GM23338 (cell line): ENCODE measurements around the gene THADA. TPM values are rescaled to one million over a fixed set of nuclear protein-coding genes. Genes with fewer than 3 reads are reported as not detected.
A peak's percentile ranks its signal among the peaks of the same experiment; 100 is the strongest.

Experiments used
- ATAC-seq: fragments of 200-7000 bp; cut with Tn5 transposase; 3 replicates; pipeline ENCODE4 v1.9.1; 2020
- DNase-seq: peaks from one replicate; pipeline ENCODE4 v3.0.0-alpha.2; 2015; ENCODE audit warnings: low spot score
- H2AFZ ChIP-seq: fragments of 200-600 bp; sonication (generic); 2 replicates; pipeline ENCODE4 v1.8.0; 2016; ENCODE audit warnings: antibody characterized with exemption, mild to moderate bottlenecking, moderate library complexity
- H3F3A ChIP-seq: fragments of 200-600 bp; sonication (generic); replicated peaks from 2 replicates; pipeline ENCODE4 v1.8.0; 2017; ENCODE audit warnings: antibody characterized with exemption, mixed run types, low read depth
- H3K27ac ChIP-seq: fragments of 200-600 bp; sonication (generic); 2 replicates; pipeline ENCODE4 v1.6.1; 2016; ENCODE audit warnings: low read depth
- H3K27me3 ChIP-seq: fragments of 200-600 bp; sonication (generic); 2 replicates; pipeline ENCODE4 v1.8.0; 2016; ENCODE audit warnings: mild to moderate bottlenecking, mixed run types, moderate library complexity; ENCODE audit not compliant: insufficient read depth
- H3K36me3 ChIP-seq: fragments of 200-600 bp; sonication (generic); 2 replicates; pipeline ENCODE4 v1.8.0; 2016; ENCODE audit warnings: mild to moderate bottlenecking; ENCODE audit not compliant: insufficient read depth
- H3K4me1 ChIP-seq: fragments of 200-600 bp; sonication (generic); 2 replicates; pipeline ENCODE4 v1.8.0; 2016; ENCODE audit warnings: mild to moderate bottlenecking, moderate library complexity; ENCODE audit not compliant: insufficient read depth
- H3K4me2 ChIP-seq: fragments of 200-600 bp; sonication (generic); 2 replicates; pipeline ENCODE4 v1.7.1; 2017; ENCODE audit warnings: mixed run types
- H3K4me3 ChIP-seq: fragments of 200-600 bp; sonication (generic); 2 replicates; pipeline ENCODE4 v1.6.1; 2016; ENCODE audit warnings: mixed run types
- H3K79me2 ChIP-seq: fragments of 200-600 bp; sonication (generic); replicated peaks from 2 replicates; pipeline ENCODE4 v1.8.0; 2017; ENCODE audit warnings: mild to moderate bottlenecking; ENCODE audit not compliant: insufficient read depth
- H3K9me2 ChIP-seq: fragments of 200-600 bp; sonication (generic); 2 replicates; pipeline ENCODE4 v1.8.0; 2017; ENCODE audit not compliant: insufficient read depth
- H4K20me1 ChIP-seq: fragments of 200-600 bp; sonication (generic); replicated peaks from 2 replicates; pipeline ENCODE4 v1.8.0; 2017; ENCODE audit warnings: mild to moderate bottlenecking; ENCODE audit not compliant: insufficient read depth
- H3K27ac Mint-ChIP-seq: 2 replicates; pipeline ENCODE4 v1.8.0; 2020; ENCODE audit warnings: inconsistent platforms, mild to moderate bottlenecking, moderate library complexity, mixed read lengths
- H3K27me3 Mint-ChIP-seq: 3 replicates; pipeline ENCODE4 v1.8.0; 2022; ENCODE audit warnings: low read depth, mild to moderate bottlenecking, moderate library complexity, mixed read lengths, inconsistent platforms; ENCODE audit not compliant: insufficient read depth, poor library complexity
- H3K36me3 Mint-ChIP-seq: 3 replicates; pipeline ENCODE4 v1.8.0; 2021; ENCODE audit warnings: low read depth, mild to moderate bottlenecking, inconsistent platforms, moderate library complexity, mixed read lengths
- H3K4me1 Mint-ChIP-seq: 3 replicates; pipeline ENCODE4 v1.8.0; 2020; ENCODE audit warnings: mild to moderate bottlenecking, inconsistent platforms, mixed read lengths
- H3K4me3 Mint-ChIP-seq: 3 replicates; pipeline ENCODE4 v1.8.0; 2021; ENCODE audit warnings: moderate library complexity, mild to moderate bottlenecking, inconsistent platforms, mixed read lengths
- H3K9me3 Mint-ChIP-seq: 3 replicates; pipeline ENCODE4 v1.8.0; 2020; ENCODE audit warnings: moderate library complexity, mild to moderate bottlenecking, inconsistent platforms, mixed read lengths
- CREB1 ChIP-seq: fragments of 250-450 bp; sonication (Bioruptor Pico); IDR thresholded peaks from 2 replicates; pipeline ENCODE4 v1.5.0; 2020; ENCODE audit warnings: low read depth, mild to moderate bottlenecking, moderate library complexity
- ETS1 ChIP-seq: IDR thresholded peaks from 2 replicates; pipeline ENCODE4 v1.6.1; 2016; ENCODE audit warnings: antibody characterized with exemption
- EZH2 ChIP-seq: fragments of 200-600 bp; sonication (generic); IDR thresholded peaks from one replicate; pipeline ENCODE4 v1.8.0; 2017; ENCODE audit warnings: antibody characterized with exemption, mild to moderate bottlenecking, low read depth; ENCODE audit not compliant: unreplicated experiment
- EZH2phosphoT487 ChIP-seq: fragments of 200-600 bp; sonication (generic); IDR thresholded peaks from one replicate; pipeline ENCODE4 v1.8.1; 2018; ENCODE audit warnings: antibody characterized with exemption; ENCODE audit not compliant: unreplicated experiment
- JUNB ChIP-seq: IDR thresholded peaks from one replicate; pipeline ENCODE4 v1.6.1; 2016; ENCODE audit warnings: antibody characterized with exemption; ENCODE audit not compliant: unreplicated experiment
- NANOG ChIP-seq: IDR thresholded peaks from 2 replicates; pipeline ENCODE4 v1.6.1; 2016; ENCODE audit warnings: antibody characterized with exemption, borderline replicate concordance
- POLR2AphosphoS5 ChIP-seq: IDR thresholded peaks from 2 replicates; pipeline ENCODE4 v1.6.1; 2016; ENCODE audit warnings: antibody characterized with exemption, low read depth
- STAT1 ChIP-seq: IDR thresholded peaks from one replicate; pipeline ENCODE4 v1.6.1; 2016; ENCODE audit warnings: antibody characterized with exemption; ENCODE audit not compliant: unreplicated experiment
- ZNF114 ChIP-seq: fragments of 250-450 bp; sonication (Bioruptor Pico); IDR thresholded peaks from 2 replicates; pipeline ENCODE4 v1.5.0; 2020; ENCODE audit warnings: mild to moderate bottlenecking, moderate library complexity
- ZNF331 ChIP-seq: fragments of 250-450 bp; sonication (Bioruptor Pico); IDR thresholded peaks from 2 replicates; pipeline ENCODE4 v1.5.0; 2020; ENCODE audit warnings: low read depth, mild to moderate bottlenecking, moderate library complexity
- long read RNA-seq: library from polyadenylated mRNA; unstranded; transcript quantifications from one replicate; pipeline ENCODE4 v2.0.0, GENCODE V29; 2020; ENCODE audit not compliant: unreplicated experiment
- polyA plus RNA-seq: library from polyadenylated mRNA; unstranded; fragments of >200 nt; fragmentation: Nextera tagmentation; extraction: Ambion mirVana; gene quantifications from 2 replicates; pipeline ENCODE4 v1.2.1, GENCODE V29; 2016
- total RNA-seq: library from RNA; depleted of rRNA; stranded (reverse); fragments of >200 nt; shearing (Covaris generic); gene quantifications from 2 replicates; pipeline ENCODE4 v1.2.3, GENCODE V29; 2014; rRNA removed
- TF ChIP-seq, protein P1 (sequence below): IDR thresholded peaks from one replicate; pipeline ENCODE4 v1.6.1; 2018; ENCODE audit warnings: antibody characterized with exemption; ENCODE audit not compliant: unreplicated experiment
- TF ChIP-seq, protein P2 (sequence below), 2 experiments: fragments of 200-600 bp in 1 of 2; sonication (generic) in 1 of 2; conservative IDR thresholded peaks; 2 replicates each; pipeline versions ENCODE4 v1.5.1 to v1.6.1; 2016 to 2017; ENCODE audit warnings: antibody characterized with exemption in 2 of 2, low read depth in 2 of 2, mild to moderate bottlenecking in 2 of 2, moderate library complexity in 1 of 2

Gene THADA, protein sequence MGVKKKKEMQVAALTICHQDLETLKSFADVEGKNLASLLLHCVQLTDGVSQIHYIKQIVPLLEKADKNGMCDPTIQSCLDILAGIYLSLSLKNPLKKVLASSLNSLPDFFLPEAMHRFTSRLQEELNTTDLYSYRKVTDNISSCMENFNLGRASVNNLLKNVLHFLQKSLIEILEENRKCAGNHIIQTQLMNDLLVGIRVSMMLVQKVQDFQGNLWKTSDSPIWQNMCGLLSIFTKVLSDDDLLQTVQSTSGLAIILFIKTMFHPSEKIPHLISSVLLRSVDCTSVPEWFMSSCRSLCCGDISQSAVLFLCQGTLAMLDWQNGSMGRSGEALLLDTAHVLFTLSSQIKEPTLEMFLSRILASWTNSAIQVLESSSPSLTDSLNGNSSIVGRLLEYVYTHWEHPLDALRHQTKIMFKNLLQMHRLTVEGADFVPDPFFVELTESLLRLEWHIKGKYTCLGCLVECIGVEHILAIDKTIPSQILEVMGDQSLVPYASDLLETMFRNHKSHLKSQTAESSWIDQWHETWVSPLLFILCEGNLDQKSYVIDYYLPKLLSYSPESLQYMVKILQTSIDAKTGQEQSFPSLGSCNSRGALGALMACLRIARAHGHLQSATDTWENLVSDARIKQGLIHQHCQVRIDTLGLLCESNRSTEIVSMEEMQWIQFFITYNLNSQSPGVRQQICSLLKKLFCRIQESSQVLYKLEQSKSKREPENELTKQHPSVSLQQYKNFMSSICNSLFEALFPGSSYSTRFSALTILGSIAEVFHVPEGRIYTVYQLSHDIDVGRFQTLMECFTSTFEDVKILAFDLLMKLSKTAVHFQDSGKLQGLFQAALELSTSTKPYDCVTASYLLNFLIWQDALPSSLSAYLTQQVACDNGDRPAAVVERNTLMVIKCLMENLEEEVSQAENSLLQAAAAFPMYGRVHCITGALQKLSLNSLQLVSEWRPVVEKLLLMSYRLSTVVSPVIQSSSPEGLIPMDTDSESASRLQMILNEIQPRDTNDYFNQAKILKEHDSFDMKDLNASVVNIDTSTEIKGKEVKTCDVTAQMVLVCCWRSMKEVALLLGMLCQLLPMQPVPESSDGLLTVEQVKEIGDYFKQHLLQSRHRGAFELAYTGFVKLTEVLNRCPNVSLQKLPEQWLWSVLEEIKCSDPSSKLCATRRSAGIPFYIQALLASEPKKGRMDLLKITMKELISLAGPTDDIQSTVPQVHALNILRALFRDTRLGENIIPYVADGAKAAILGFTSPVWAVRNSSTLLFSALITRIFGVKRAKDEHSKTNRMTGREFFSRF (N-terminal part only)
- total RNA-seq (26.2 and 30.7 TPM in 2 replicates), polyA plus RNA-seq (11.1 and 17.0 TPM in 2 replicates)
- long read RNA-seq, partial matches to known transcripts, result 3 of 5 reads
- long read RNA-seq, other reads (novel, unspliced or antisense), result 2 of 5 reads

DNA sequence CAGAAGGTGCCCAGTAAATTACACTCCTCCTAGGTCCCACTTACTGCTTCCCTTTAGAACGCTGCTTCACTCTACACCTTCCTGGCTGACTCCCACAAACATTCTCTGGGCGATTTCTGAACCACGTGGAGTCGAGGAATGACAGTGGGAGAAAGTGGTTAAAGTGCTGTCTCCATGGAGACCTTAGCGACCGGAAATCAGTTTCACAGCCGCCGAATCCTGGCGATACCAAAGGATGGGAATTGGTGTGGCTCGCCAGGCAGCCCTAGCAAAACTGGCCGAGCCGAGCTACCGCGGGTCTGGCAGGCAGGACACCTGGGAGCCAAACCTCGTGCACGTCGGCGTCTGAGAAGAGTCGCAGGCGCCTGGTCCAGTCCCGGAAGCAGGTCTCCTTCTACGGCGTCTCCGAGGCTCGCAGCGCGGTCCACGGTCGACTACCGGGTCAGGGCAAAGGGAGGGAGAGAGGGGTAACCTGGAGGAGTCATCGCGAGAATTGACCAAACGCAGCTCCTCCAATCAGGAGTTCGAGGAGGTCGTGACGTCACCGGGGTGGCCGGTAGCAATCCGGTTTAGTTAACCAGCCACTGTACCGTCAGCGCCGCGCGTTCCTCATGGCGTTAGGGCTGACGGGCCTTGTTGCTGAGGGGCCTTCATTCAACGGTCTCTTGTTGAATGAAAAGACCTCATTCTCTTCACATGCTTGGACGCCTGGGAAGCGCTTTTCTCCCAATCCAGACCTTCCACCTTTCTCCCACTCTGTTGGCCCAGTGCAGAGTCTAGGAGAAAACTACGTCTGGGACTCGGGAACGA, at the start of gene THADA:
TSS of gene THADA (minus strand) at position 436 of the 810 bp plus-strand sequence. CDS start 3,646 bp downstream, outside the sequence.
- Histone ChIP-seq H3K27ac (peak within 1 kb of the TSS; percentile 97), H3K9me2 (no peaks in the 10 kb centered on the region), H4K20me1 (no peaks in the 10 kb centered on the region), H3K4me2 (peak within 1 kb of the TSS; percentile 93), H3K27me3 (no peaks in the 10 kb centered on the region), H3K79me2 (peaks cover 19% of the 10 kb centered on the region), H3K4me1 (peaks cover 7% of the 10 kb centered on the region), H3F3A (no peaks in the 10 kb centered on the region), H3K4me3 (peak within 1 kb of the TSS; percentile 85), H3K36me3 (no peaks in the 10 kb centered on the region), H2AFZ (peak within 1 kb of the TSS; percentile 99)
- Mint-ChIP-seq H3K36me3 (peaks cover 3% of the 10 kb centered on the region; the same call in 1 of the 3 replicates), H3K9me3 (no peaks in the 10 kb centered on the region), H3K4me3 (peak within 1 kb of the TSS; percentile 98), H3K27ac (peak within 1 kb of the TSS; percentile 98), H3K4me1 (peaks cover 10% of the 10 kb centered on the region; the same call in 2 of the 3 replicates), H3K27me3 (peaks cover 9% of the 10 kb centered on the region)
- DNase-seq, result peak; percentile 100
- no peak for TF ChIP-seq JUNB
- TF ChIP-seq EZH2, result no peak
- no peak for TF ChIP-seq ZNF114
- TF ChIP-seq EZH2phosphoT487, result no peak
- no peak for TF ChIP-seq STAT1
- TF ChIP-seq ZNF331 (CRISPR knock-in tag), result peak; percentile 32; the same call in 1 of the 2 replicates
- TF ChIP-seq, protein P1, sequence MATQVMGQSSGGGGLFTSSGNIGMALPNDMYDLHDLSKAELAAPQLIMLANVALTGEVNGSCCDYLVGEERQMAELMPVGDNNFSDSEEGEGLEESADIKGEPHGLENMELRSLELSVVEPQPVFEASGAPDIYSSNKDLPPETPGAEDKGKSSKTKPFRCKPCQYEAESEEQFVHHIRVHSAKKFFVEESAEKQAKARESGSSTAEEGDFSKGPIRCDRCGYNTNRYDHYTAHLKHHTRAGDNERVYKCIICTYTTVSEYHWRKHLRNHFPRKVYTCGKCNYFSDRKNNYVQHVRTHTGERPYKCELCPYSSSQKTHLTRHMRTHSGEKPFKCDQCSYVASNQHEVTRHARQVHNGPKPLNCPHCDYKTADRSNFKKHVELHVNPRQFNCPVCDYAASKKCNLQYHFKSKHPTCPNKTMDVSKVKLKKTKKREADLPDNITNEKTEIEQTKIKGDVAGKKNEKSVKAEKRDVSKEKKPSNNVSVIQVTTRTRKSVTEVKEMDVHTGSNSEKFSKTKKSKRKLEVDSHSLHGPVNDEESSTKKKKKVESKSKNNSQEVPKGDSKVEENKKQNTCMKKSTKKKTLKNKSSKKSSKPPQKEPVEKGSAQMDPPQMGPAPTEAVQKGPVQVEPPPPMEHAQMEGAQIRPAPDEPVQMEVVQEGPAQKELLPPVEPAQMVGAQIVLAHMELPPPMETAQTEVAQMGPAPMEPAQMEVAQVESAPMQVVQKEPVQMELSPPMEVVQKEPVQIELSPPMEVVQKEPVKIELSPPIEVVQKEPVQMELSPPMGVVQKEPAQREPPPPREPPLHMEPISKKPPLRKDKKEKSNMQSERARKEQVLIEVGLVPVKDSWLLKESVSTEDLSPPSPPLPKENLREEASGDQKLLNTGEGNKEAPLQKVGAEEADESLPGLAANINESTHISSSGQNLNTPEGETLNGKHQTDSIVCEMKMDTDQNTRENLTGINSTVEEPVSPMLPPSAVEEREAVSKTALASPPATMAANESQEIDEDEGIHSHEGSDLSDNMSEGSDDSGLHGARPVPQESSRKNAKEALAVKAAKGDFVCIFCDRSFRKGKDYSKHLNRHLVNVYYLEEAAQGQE, result no peak
- TF ChIP-seq CREB1 (CRISPR knock-in tag), result peak; percentile 99
- TF ChIP-seq NANOG, result no peak
- peak; percentile 99 for TF ChIP-seq POLR2AphosphoS5
- TF ChIP-seq ETS1, result peak; percentile 81
- TF ChIP-seq, protein P2, sequence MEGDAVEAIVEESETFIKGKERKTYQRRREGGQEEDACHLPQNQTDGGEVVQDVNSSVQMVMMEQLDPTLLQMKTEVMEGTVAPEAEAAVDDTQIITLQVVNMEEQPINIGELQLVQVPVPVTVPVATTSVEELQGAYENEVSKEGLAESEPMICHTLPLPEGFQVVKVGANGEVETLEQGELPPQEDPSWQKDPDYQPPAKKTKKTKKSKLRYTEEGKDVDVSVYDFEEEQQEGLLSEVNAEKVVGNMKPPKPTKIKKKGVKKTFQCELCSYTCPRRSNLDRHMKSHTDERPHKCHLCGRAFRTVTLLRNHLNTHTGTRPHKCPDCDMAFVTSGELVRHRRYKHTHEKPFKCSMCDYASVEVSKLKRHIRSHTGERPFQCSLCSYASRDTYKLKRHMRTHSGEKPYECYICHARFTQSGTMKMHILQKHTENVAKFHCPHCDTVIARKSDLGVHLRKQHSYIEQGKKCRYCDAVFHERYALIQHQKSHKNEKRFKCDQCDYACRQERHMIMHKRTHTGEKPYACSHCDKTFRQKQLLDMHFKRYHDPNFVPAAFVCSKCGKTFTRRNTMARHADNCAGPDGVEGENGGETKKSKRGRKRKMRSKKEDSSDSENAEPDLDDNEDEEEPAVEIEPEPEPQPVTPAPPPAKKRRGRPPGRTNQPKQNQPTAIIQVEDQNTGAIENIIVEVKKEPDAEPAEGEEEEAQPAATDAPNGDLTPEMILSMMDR (conservative IDR thresholded peaks at IDR 0.05; ENCODE audit: low read depth in 2 of 2), result no peak
- peak; percentile 98 for ATAC-seq
